NCI-H748 treated with DMSO at 0.1 percent for 48 hours (cell line): ENCODE data around the gene ABLIM2.

ENCODE experiments used
- DNase-seq: peaks from one replicate; lab custom pipeline; 2025; lab: John Stamatoyannopoulos, UW

The ABLIM2 gene

DNA sequence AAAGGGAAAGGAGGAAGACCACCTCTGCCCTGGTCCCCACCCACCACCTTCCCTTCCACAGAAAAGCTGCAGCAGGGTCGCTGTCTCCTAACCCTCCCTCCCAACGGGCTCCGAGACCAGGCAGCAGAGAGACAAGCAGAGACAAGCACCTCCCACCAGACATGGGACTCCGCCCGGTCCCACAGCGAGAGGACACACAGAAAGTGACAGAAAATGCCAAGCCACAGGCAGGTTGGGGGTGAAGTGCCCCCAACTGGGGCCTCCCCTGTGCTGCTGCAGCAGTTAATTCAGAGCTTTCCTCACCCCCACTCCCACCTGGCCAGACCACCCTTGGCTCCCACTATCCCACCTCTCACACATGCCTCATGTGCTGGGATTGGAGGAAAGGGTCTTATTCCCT lies 154.5 kb downstream of the ABLIM2 start:
- no peak for DNase-seq

DNA sequence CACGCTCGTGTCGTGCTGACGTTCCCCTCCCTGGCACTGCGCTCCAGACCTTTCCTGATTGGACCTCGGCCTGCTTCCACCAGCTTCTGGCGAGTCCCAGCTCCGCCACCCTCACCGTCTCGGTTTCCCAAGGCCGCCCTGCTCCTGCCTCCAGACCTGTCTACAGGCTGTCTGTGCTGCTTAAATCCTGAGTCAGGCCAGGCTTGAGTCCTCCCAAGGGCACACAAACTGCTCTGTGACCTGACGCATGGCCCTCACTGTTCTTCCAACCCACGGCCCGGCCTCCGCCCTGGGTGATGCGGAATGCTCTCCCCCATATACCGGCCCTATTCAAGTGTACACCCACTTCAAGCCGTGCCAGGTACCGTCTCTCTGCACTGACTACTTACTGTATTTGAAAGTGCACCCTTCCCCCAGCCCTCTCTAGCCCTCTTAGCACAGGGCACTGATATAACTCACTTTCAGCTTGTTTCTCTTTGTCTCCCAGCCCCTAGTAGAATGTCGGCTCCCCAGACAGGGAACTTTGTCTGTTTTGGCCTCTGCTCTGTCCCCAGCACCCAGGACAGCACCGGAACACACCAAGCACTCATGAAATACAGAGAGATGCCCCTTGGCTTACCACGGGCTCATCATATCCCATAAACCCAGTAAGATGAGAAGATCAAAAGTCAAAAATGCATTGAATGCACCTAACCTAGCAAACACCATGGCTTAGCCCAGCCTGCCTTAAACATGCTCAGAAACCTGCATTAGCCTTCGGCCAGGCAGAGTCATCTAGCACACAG lies 155.9 kb downstream of the ABLIM2 start:
- DNase-seq = no peak

DNA sequence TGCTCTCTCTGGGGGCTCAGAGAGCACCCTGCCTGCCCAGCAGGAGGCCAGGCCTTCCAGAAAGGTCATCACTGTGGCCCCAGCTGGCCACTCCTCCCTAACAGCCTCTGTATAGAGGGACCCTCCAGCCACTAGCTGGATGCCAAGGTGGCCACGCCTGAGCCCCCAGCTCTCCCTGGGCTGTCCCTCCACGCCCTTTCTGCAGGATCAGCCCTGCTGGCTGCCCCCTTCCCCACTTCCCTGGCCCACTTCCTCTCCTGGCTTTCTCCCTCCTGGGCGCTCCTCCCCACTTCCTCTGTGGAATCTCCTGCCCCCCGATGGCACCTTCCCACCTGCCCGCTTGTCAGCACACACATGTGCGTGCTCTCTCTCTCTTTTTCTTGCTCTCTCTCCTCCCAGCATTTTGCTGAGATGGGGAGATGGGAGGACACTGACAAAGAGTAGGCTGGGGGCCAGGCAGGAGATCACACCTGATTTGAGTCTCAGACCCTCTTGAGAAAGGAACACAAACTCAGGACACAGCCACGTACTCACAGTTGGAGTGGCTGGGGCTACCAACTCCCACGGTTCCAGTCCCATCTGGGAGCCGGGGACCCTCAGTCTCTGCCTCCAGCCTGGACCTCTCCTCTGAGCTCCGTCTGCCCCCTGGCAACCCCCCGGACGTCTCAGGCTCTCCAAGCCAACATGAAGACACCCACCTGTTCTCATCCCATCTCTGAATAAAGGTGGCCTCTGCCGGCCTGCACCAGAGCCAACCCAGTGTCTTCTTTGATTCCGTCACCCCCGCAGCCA lies 156.9 kb downstream of the ABLIM2 start:
- no peak for DNase-seq

DNA sequence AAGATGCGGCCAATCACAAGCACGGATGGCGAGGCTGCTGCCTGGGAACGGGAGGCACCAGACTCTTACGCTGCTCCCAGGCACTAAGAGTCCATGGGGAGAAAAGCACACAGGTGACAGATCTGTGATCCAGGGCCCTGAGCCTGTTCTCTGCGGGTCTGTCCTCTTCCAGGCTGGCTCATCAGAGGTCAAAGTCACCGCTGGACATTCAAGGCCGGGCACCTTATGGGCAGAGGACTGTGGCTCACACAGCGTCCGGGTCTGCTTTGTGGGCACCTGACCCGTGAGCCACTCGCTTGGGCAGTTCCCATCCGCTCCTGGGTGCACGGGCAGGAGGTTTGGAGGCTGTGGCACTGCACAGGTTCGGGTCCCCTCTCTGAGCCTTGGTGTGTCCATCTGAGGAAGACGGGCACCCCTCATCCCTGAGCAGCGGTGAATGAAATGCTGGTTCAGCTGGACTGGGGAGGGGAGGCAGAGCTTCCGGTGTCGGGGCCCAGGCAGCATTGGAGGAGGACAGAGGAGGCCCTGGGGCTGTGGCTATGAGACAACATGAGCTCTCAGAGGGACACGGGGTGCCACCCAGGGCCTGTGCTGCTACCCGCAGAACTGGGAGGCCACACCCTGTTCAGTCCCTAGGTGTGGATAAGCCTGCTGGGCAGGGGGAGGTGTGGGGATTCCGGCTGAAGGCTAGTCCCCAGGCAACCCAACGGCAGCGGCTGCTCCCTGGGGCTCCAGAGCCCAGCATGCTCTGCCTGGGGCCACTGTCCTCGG lies 157.7 kb downstream of the ABLIM2 start:
- no peak for DNase-seq

DNA sequence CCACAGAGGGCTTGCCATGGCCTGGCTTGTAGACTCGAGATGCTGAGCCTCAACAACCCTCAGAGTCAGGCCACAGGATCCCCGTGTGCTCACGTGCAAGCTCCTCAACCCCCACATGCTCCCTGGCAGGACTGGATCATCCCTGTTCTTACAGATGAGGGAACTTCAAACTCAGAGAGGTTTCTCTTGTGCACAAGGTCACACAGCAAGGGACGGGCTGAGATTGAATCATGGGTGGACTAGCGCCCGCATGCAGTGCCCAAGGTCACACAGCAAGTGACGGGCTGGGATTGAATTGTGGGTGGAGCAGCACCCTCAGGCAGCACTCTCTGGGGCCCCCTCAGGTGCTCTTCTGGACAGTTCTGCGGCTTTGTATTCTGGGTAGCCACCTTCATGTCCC lies 158.4 kb downstream of the ABLIM2 start:
- DNase-seq = no peak

DNA sequence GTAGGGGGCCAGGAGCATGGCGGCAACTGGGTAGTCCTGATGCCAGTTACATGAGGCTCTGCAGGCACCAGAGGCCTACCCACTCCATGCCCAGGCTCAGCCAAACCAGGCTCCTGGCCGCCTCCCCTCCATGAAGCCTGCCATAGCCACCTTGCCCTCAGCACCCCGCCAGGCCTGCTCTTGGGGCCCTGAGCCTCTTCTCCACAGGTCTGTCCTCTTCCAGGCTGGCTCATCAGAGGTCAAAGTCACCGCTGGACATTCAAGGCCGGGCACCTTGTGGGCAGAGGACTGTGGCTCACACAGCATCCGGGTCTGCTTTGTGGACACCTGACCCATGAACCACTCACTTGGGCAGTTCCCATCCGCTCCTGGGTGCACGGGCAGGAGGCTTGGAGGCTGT lies 158.9 kb downstream of the ABLIM2 start:
- no peak for DNase-seq

DNA sequence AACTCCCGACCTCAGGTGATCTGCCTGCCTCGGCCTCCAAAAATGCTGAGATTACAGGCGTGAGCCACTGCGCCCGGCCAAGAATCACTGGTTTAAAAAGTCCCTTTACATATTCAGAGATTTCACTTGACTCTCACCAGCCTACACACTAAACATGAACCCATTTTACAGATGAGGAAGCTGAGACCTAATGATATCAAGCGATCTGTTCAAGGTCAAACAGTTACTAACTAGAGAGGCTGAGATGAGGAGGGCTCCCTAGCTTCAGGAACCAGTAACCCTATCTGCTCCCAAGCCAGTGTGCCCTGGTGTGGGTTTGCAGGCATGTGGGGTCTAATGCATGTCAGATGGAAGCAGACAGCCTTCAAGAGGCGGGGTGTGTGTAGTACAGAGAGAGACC lies 159.3 kb downstream of the ABLIM2 start:
- no peak for DNase-seq

DNA sequence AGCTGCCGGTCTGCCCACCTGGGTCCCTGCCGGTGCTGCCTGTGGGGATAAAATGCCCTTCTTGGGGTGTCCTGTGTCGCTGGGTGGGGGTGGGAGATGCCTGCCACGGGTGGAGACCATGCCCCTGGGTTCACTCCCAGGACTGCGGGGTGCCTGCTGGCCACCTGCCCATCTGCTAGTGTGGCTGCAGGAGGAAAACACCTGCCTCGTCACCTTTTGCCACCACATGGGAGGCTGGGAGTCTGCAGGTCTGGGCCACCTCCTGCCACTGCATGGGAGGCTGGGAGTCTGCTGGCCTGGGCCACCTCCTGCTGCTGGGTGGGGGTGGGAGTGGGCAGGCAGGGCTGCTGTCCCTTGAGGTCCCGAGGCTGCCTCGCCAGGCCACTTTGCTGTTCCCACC lies 160.2 kb downstream of the ABLIM2 start:
- no peak for DNase-seq

DNA sequence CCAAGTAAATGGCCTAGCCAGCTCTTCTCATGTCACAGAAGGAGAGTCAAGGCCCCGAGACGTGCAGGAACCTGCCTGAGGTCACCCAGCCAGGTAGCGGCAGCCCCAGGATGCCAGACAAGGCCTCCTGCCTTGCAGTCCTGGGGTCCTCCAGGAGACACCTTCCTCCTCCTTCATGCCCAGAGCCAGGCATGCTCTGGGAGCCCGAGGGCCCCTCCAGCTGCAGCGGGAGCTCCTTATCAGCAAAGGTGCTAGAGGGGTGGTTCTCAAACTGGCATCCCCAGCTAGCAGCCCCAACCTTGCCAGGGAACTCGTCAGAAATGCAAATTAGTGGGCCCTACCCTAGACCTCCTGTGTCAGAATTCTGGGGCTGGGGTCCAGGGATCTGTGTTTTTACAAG lies 162.7 kb downstream of the ABLIM2 start:
- DNase-seq = no peak

DNA sequence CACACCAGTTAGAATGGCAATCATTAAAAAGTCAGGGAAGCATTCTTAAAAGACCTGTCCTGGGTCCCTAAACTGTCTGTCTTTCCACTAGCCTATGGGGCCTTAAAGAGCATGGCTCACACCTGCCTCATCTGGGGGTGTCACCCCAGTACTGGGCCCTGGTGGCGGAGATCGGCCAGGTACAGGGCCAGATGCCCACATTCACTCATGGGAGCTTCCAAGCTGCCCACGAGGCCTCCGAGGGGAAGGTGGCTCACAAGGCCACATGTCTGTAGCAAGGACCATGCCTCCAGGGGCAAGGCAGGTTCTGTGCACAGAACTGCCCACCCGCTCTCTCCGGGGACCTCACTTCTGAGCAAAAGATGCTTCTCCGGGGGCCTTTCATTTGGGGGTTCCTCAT lies 163.5 kb downstream of the ABLIM2 start:
- DNase-seq = no peak

DNA sequence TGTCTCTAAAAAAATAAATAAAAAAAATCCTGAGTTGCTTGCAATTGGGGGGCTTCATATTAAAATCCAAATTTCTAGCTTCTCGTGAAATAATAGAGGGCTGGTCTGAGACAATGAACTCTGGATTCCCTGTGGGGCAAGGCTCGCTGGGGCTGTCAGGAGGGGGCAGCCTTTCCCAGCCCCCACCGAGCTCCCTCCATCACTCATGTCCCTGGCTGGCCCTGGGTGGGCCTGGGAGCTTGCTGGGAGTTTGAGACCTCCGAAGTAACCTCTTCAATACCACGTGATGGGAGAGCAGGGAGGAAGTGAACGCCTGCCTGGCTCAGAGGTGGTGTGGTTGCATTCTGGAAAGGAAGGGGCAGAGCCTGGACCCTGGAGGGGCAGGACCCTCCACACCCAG lies 164.9 kb downstream of the ABLIM2 start:
- no peak for DNase-seq

DNA sequence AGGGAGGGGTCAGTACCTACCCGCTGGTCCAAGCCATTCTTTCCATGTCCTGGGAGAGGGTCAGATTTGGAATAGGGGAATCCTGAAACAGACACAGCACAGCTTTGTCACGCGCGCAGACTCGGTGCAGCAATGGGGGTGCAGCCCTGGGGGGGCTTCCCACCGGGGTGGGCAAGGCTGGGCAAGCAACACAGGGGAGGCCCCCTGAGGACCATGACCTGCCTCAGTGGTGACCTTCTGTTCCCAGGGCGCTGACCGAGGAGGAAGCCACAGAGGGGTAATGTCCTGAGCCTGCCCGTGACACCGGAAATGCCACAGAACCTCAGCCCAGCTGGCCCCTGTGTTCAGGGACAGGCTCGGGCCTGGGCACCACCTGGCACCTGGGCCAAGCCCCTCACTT lies 165.8 kb downstream of the ABLIM2 start:
- no peak for DNase-seq

DNA sequence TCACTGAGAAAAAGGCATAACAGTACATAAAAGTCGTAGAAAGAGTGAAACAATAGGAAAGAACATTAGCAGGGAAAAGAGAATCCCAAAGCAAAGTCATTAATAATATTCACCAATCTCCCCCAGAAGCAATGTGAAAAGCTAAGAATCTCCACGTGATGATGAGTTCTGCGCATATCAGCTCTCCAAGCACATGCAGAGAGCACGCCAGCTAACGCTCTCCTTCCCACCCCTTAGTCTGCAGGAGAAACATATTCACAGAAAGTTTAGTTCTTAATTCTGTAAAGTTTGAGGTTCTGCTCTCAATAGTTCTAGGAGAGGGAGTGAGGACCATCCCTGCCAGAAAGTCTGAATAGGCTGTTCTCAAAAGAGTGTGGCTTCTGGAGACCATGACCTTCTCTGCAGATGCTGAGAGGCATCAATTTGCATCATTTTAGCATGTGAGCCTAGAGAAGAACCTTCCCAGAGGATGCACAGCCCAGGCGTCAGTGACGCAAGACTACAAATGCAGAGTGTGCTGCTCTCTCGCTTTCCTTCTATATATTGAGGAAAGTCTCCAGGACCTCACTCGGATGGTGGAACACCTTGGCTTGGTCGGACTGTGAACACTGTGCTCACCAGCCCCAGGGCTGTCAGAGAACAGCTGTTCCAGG lies 167.7 kb downstream of the ABLIM2 start:
- no peak for DNase-seq

DNA sequence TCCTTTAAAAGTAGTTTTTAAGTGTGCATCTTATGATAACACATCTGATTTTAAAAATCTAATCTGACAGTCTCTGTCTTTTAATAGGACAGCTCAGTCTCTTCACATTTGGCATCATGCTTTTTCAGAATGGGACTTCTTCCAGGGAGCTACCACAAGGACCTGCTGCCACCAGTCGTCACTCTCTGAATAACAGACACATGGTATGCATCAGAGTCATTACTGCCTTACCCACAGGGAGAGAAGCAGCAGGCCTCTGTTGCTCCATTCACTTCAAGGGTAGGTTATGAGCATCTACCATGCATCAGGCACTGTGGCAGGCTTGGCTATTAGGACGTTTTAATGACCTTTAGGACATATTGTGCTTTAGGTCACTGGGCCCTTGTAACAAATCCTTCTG lies 169.0 kb downstream of the ABLIM2 start:
- DNase-seq = no peak

DNA sequence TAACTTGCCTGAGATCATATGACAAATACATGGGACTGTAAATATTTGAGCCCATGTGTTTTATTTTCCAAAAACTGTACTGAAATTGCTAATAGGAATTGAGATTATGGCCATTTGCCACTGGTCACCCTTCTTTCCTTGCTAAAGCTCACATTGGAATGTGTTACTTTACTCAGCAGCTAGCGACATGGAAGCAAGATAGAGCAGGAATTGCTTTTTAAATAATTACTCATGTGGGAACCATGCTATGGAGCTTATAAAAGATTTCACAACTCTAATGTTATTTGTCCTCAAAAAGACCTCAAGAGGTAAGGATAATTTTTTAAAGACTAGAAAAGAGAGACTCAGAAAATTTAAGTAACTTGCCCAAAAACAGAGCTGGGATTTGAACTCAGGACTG lies 170.2 kb downstream of the ABLIM2 start:
- no peak for DNase-seq

DNA sequence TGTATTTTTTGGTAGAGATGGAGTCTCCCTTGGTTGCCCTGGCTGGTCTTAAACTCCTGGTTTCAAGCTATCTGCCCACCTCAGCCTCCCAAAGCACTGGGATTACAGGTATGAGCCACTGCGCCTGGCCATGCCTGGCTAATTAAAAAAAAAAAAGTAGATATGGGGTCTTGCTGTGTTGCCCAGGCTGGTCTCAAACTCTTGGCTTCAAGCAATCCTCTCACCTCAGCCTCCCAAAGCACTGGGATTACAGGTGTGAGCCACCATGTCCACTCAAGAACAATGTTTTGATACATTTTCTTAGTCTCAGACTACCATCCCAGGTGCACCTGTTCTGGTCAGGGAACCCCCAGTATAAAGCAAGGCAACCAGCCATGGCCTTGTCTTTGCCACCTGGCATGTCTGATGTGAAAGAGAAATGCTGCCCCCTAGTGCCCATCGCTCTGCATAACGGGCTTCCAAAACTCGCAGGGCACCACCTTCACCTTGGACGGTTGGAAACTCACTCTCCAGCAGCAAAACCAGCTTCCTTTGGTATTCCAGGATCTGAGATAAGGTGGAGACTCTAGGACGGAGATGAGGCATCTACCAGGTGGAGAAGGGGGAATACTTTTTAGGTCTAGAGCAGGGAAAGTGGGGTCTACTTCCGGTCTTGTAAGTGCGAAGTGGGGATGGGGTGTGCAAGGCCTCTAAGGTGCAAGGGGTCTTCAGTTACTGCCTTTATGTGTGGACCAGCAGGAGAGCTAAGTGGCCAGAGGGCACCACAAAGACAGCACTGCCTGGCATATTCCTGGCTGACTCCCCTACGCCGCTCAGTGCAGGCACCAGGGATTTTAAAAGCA lies 171.2 kb downstream of the ABLIM2 start:
- peak; percentile 41 for DNase-seq

DNA sequence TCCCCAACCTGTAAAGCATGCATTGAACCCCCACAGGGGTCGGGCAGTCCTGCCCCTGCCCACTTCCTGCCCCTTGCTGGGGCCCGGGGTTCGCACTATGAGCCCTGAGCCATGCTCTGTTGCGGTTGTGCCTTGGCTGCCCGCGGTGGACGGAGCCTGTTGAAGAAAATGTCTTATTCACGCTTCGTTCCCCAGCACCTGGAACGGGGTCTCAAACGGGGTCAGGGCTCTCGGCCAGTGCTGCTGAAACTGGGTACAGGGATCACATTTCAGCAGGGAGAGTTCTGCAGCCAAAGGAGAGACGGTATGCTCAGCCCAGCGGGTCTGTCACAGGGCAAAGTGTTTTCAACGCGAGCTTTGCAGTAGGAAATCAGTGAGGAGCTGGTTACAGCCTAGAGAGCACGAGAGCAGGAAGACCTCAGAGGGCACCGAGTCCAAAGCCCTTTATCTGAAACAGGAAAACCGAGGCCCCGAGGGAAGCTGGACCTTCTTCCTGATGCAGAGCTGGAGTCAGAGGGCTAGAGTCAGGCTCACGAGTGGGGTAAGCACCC lies 172.6 kb downstream of the ABLIM2 start:
- DNase-seq = no peak

DNA sequence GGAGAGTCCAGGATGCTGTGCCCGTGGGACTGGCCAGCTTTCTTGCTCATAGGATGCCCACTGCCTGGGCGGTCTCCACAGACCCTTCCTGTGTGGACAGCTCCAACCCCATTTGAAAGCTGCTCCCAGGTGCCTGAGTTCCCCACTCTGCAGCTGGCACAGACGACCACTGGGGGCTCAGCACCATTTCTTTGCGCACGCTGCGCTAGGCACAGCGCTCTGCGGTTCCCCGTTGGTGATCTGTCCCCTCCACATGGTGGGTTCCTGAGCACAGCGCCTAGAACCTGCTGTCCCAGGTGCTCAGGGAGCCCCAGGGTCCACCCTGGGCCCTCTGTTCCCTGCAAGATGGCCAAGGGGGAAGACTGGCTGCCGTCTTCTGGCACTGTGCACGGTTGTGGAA lies 173.5 kb downstream of the ABLIM2 start:
- no peak for DNase-seq

DNA sequence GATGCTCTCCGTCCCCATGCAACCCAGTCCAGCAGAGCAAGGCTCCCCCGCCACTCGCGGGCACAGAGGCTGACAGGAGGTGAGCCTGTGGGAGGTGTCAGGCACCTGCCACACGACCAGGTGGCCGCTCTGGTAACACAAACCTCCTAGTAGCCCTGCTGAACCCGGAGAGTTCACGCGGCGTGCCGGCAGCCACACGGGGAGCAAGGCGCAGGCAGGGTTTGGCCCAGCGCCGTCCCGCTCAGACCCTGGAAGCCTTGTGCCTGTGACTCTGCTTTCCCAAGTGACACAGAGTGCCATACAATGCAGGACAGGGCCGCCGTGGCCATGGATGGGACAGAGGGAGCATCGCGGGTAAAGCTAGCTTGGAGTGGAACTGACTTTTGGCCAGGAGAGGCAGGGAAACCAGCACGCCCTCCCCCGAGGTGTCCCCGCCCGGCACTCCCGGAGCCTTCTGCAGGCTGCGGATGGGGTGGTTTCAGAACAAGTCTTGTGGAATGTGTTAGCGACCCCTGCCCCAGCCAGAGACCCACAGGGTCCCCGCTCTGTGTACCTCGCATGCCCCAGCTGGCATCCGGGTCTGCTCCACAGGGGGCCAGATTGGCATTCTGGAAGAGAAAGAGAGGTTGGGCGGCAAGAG lies 174.2 kb downstream of the ABLIM2 start:
- DNase-seq = no peak

DNA sequence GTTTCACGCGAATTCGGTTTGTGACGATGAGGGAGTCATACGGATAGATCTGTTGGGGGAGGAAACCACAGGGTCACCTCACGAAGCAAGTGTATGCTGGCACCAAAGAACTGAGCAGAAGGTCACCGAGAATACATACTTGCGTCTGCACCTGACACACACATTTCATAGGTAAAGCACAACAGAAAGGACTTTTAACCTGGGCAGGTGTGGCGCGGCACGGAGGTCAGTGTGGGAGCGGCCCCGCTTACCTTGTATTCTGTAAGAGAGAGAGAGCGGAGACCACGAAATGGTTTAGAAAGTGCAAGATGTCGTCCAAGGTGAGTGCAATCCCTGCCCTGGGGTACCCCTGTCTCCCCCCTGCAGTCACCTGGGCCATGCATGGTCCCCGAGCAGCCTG lies 175.3 kb downstream of the ABLIM2 start:
- no peak for DNase-seq
